A549 (cell line): ENCODE data around the gene SLIT1.

Experiments
- RFX5 ChIP-seq: fragments of 450-650 bp; IDR thresholded peaks from 2 replicates; pipeline ENCODE4 v1.7.1; 2014; ENCODE audit warnings: antibody characterized with exemption, mild to moderate bottlenecking, moderate library complexity
- TF ChIP-seq, protein P1 (sequence below): fragments of >200 bp; sonication (Bioruptor Twin); formaldehyde crosslinking; IDR thresholded peaks from 3 replicates; pipeline ENCODE4 v1.5.1; 2016

DNA sequence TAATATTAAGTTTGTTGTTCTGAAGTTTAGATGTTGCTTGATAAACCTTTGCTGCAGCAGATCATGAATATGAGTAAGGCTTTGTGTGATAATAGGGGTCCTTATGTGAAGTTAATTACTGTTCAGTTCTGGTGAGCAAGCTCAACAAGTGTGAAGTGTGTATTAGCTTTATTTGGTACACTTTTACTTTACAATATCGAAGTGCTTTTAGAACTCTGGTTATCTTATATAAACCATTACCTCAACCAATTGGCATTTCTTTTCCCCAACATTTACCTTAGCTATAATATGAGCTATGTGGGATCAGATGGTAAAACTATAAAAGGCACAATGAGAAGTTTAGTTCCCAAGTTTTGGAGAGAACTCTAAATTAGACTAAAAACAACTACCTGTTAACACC, 226.0 kb downstream of the SLIT1 start:
- TF ChIP-seq RFX5 = no peak
- TF ChIP-seq, protein P1, sequence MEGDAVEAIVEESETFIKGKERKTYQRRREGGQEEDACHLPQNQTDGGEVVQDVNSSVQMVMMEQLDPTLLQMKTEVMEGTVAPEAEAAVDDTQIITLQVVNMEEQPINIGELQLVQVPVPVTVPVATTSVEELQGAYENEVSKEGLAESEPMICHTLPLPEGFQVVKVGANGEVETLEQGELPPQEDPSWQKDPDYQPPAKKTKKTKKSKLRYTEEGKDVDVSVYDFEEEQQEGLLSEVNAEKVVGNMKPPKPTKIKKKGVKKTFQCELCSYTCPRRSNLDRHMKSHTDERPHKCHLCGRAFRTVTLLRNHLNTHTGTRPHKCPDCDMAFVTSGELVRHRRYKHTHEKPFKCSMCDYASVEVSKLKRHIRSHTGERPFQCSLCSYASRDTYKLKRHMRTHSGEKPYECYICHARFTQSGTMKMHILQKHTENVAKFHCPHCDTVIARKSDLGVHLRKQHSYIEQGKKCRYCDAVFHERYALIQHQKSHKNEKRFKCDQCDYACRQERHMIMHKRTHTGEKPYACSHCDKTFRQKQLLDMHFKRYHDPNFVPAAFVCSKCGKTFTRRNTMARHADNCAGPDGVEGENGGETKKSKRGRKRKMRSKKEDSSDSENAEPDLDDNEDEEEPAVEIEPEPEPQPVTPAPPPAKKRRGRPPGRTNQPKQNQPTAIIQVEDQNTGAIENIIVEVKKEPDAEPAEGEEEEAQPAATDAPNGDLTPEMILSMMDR = no peak
